HL-60 (cell line): ENCODE data around the gene SMIM38.

Experiments used
- DNase-seq, 2 experiments: peaks; one replicate each; pipeline ENCODE4 v3.0.0-alpha.2; 2010 to 2020; ENCODE audit warnings: low read depth in 1 of 2, low spot score in 1 of 2
- H3K27ac ChIP-seq: fragments of 250-450 bp; sonication (Bioruptor Pico); replicated peaks from 2 replicates; pipeline ENCODE4 v1.5.1; 2020; ENCODE audit warnings: mild to moderate bottlenecking, moderate library complexity
- H3K27me3 ChIP-seq: fragments of 250-450 bp; sonication (Bioruptor Pico); 2 replicates; pipeline ENCODE4 v1.5.1; 2021; ENCODE audit warnings: mild to moderate bottlenecking, moderate library complexity; ENCODE audit not compliant: insufficient read depth, poor library complexity, severe bottlenecking
- H3K4me3 ChIP-seq: replicated peaks from 2 replicates; pipeline ENCODE4 v1.5.1; 2011; ENCODE audit warnings: mild to moderate bottlenecking, control low read depth, low read length; ENCODE audit not compliant: insufficient read depth
- GABPA ChIP-seq: IDR thresholded peaks from 2 replicates; pipeline ENCODE4 v1.6.1; 2012; ENCODE audit warnings: low read depth
- POLR2AphosphoS5 ChIP-seq: IDR thresholded peaks from 2 replicates; pipeline ENCODE4 v1.6.1; 2012; ENCODE audit warnings: low read depth
- SPI1 ChIP-seq: IDR thresholded peaks from 2 replicates; pipeline ENCODE4 v1.6.1; 2012; ENCODE audit warnings: low read depth, mild to moderate bottlenecking, borderline replicate concordance
- TF ChIP-seq, protein P1 (sequence below): IDR thresholded peaks from 2 replicates; pipeline ENCODE4 v1.6.1; 2012; ENCODE audit warnings: low read depth; ENCODE audit not compliant: insufficient replicate concordance
- TF ChIP-seq, protein P2 (sequence below): IDR thresholded peaks from one replicate; pipeline ENCODE4 v1.5.1; 2011; ENCODE audit warnings: low read length, control low read depth, inconsistent platforms; ENCODE audit not compliant: insufficient read depth

Gene SMIM38

DNA sequence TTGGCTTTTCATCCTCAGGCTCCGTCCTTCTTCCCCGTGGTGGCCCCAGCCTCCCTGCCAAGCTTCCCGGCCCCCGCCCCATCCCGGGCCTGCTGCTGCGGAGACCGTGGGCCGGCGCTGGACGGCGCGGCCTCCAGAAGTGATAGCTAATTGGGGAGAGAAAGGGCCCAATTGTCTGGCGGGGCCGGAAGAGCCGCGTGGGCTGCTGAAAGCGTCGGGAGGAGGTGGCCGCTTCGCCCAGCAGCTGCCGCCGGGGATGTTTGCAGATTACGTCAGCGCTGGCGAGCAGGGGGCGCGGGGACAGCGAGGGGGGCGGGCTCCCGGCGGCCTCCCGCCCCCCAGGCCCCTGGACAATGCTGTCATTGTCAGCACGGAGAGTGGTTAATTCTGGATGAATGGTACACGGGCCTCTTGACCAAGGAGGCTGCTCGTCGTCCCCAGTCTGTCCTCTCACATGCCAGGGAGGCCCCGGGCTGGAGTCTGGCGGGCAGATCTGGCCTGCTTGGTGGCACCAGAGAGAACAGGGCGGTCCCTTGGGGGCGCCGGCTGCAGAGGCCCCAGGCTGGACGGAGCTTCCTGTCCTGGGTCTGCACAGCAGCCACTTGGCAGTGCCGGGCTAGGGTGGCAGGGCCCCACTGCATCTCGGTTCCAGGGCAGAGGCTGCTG lies 1.6 kb downstream of the SMIM38 start:
- H3K27ac ChIP-seq, result no peak overlapping the region
- TF ChIP-seq SPI1 (no peak), POLR2AphosphoS5 (no peak)
- no peak for DNase-seq
- no peaks in the 10 kb centered on the region for H3K27me3 ChIP-seq
- no peak overlapping the region for H3K4me3 ChIP-seq

DNA sequence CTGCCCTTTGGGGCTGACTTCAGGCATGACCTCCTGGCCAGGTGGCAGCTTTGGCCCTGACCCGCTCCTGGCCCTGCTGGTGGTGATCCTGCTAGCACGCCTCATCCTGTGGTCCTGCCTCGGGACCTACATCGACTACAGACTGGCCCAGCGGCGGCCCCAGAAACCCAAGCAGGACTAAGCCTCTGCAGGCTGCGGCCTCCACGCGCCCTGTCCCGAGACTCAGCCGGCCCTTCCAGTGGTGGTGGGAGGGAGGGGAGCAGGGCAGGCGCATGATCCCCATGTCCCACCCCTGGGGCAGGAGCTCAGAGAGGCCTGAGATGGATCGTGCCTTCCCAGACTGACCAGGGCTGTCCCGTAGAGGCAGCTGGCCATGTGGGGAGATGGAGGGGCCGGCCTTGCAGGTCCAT lies 2.1 kb downstream of the SMIM38 start:
- TF ChIP-seq POLR2AphosphoS5, result no peak
- TF ChIP-seq, protein P1, sequence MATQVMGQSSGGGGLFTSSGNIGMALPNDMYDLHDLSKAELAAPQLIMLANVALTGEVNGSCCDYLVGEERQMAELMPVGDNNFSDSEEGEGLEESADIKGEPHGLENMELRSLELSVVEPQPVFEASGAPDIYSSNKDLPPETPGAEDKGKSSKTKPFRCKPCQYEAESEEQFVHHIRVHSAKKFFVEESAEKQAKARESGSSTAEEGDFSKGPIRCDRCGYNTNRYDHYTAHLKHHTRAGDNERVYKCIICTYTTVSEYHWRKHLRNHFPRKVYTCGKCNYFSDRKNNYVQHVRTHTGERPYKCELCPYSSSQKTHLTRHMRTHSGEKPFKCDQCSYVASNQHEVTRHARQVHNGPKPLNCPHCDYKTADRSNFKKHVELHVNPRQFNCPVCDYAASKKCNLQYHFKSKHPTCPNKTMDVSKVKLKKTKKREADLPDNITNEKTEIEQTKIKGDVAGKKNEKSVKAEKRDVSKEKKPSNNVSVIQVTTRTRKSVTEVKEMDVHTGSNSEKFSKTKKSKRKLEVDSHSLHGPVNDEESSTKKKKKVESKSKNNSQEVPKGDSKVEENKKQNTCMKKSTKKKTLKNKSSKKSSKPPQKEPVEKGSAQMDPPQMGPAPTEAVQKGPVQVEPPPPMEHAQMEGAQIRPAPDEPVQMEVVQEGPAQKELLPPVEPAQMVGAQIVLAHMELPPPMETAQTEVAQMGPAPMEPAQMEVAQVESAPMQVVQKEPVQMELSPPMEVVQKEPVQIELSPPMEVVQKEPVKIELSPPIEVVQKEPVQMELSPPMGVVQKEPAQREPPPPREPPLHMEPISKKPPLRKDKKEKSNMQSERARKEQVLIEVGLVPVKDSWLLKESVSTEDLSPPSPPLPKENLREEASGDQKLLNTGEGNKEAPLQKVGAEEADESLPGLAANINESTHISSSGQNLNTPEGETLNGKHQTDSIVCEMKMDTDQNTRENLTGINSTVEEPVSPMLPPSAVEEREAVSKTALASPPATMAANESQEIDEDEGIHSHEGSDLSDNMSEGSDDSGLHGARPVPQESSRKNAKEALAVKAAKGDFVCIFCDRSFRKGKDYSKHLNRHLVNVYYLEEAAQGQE, result no peak
- TF ChIP-seq, protein P2, sequence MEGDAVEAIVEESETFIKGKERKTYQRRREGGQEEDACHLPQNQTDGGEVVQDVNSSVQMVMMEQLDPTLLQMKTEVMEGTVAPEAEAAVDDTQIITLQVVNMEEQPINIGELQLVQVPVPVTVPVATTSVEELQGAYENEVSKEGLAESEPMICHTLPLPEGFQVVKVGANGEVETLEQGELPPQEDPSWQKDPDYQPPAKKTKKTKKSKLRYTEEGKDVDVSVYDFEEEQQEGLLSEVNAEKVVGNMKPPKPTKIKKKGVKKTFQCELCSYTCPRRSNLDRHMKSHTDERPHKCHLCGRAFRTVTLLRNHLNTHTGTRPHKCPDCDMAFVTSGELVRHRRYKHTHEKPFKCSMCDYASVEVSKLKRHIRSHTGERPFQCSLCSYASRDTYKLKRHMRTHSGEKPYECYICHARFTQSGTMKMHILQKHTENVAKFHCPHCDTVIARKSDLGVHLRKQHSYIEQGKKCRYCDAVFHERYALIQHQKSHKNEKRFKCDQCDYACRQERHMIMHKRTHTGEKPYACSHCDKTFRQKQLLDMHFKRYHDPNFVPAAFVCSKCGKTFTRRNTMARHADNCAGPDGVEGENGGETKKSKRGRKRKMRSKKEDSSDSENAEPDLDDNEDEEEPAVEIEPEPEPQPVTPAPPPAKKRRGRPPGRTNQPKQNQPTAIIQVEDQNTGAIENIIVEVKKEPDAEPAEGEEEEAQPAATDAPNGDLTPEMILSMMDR, result no peak
- no peak for TF ChIP-seq SPI1
- no peak for TF ChIP-seq GABPA
- Histone ChIP-seq H3K27ac (no peak overlapping the region), H3K4me3 (no peak overlapping the region), H3K27me3 (no peaks in the 10 kb centered on the region)
- DNase-seq, result no peak

DNA sequence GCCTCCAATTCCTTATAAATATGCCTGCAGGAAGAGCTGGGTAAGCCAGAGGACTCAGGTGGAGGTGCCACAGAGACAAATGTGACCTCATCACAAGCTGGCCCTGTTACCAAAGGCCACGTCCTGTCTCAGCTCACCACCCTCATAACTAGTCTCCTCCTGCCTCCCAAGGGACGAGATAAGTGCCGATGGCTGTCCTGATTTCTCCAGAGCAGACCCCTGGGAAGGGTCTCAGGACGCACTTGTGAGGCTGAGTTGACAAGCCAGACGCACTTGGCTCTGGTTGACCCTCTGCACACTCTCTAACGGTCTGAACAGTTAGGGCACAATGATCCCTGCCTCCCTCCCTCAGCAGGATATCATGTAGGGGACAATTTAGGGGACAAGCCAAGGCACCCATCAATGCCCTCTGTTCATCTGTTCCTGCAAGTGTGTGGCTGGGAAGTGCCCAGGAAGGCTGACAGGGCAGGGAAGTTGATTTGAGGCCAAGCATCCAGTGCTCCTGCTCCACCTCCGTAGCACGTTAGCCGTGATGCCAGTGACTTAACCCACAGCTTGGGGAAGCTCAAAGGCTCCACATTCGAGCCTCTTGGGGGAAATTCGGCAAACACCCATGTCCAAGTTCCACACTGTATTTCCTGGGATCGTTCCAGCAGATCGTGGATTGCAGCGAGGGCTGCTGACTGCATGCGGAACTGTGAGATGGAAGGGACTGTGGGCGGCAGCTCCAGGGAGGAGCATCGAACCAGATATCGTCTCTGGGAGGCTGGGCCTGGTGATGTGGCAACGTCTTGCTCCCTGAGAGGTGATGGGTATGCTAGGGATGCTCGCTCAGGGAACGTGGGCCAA lies 2.8 kb downstream of the SMIM38 start:
- no peaks in the 10 kb centered on the region for H3K27me3 ChIP-seq
- no peak for TF ChIP-seq SPI1
- TF ChIP-seq, protein P2, result no peak
- no peak for TF ChIP-seq GABPA
- TF ChIP-seq POLR2AphosphoS5, result no peak
- TF ChIP-seq, protein P1, result no peak
- no peak overlapping the region for H3K27ac ChIP-seq
- DNase-seq, result no peak
- no peak overlapping the region for H3K4me3 ChIP-seq

DNA sequence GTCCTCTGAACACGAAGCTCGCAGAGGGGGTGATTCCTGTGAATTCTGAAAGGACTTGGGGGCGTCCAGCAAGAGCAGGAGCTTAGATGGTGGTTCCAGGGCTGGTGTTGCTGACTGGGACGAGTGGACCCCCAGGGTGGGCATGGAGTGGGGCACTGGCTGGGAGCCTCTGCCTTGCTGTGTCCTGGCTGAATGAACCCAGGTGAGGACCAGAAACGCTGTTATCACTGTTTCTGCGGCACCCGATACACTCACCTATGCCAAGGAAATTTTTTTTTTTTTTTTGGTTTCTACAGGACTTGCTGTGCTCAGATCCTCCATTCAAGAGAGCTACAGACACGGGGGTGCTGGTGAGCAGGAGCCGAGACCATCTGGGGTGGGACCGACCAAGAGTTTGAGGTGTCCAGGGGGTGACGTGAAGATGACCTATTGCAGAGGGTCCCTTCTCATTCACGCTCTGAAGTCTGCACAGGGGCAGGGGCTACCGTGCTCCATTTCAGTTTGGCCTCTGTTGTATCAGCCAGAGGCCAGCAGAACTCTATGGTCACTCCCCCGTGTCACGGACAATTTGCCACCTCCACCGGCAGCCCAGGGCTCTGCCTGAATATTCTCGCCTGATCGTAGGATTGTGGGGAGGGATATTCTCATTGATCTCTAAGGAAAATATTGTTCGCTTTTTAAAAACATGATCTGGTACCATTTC lies 3.6 kb downstream of the SMIM38 start:
- no peak overlapping the region for H3K4me3 ChIP-seq
- TF ChIP-seq SPI1 (no peak), POLR2AphosphoS5 (no peak), GABPA (no peak)
- TF ChIP-seq, protein P1, result no peak
- TF ChIP-seq, protein P2, result no peak
- H3K27me3 ChIP-seq, result no peaks in the 10 kb centered on the region
- H3K27ac ChIP-seq, result no peak overlapping the region
- DNase-seq, result no peak
